Measurements from ENCODE around the gene MMP27. TPM values are rescaled to one million over a fixed set of nuclear protein-coding genes. Genes with fewer than 3 reads are reported as not detected.

Gene MMP27
- total RNA-seq, 1 experiment from 2014 or later, result not detected

- BruUV-seq (replicated peaks), result no TSS peak
- H2AFZ ChIP-seq (ENCODE audit: low read depth, low read length, poor library complexity, severe bottlenecking), result no peak overlapping the region
- H3K9me2 ChIP-seq (ENCODE audit: insufficient read depth), result no peaks in the 10 kb centered on the region
- H3K4me1 ChIP-seq (ENCODE audit: control insufficient read depth in 1 of 2, insufficient read depth in 2 of 2, low read length in 2 of 2), result no peaks in the 10 kb centered on the region
- CTCF ChIA-PET, result interaction anchor here (1.0 kb wide), 1 partner anchor 11 kb away, joined by 3 read pairs; no protein-coding TSS in a partner anchor
- no peaks in the 10 kb centered on the region for H3K9me3 ChIP-seq (ENCODE audit: control insufficient read depth in 1 of 2, insufficient read depth in 1 of 2, low read depth in 1 of 2, low read length in 2 of 2)
- TF ChIP-seq, protein P1, sequence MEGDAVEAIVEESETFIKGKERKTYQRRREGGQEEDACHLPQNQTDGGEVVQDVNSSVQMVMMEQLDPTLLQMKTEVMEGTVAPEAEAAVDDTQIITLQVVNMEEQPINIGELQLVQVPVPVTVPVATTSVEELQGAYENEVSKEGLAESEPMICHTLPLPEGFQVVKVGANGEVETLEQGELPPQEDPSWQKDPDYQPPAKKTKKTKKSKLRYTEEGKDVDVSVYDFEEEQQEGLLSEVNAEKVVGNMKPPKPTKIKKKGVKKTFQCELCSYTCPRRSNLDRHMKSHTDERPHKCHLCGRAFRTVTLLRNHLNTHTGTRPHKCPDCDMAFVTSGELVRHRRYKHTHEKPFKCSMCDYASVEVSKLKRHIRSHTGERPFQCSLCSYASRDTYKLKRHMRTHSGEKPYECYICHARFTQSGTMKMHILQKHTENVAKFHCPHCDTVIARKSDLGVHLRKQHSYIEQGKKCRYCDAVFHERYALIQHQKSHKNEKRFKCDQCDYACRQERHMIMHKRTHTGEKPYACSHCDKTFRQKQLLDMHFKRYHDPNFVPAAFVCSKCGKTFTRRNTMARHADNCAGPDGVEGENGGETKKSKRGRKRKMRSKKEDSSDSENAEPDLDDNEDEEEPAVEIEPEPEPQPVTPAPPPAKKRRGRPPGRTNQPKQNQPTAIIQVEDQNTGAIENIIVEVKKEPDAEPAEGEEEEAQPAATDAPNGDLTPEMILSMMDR (IDR thresholded peaks at IDR 0.05 in 2 of 3, conservative IDR thresholded peaks at IDR 0.05 in 1 of 3; ENCODE audit: borderline replicate concordance in 1 of 3, insufficient read depth in 1 of 3, low read depth in 2 of 3, low read length in 2 of 3), result no peak
- no peak for TF ChIP-seq EGR1 (IDR thresholded peaks at IDR 0.05; ENCODE audit: low read depth)
- no peak for TF ChIP-seq JUND (IDR thresholded peaks at IDR 0.05)
- TF ChIP-seq REST (IDR thresholded peaks at IDR 0.05; ENCODE audit: low read depth), result no peak
- no peak for TF ChIP-seq CEBPB (IDR thresholded peaks at IDR 0.05; ENCODE audit: low read depth)
- no peak for TF ChIP-seq SRF (IDR thresholded peaks at IDR 0.05; ENCODE audit: low read depth)
- TF ChIP-seq RAD21 (IDR thresholded peaks at IDR 0.05; ENCODE audit: low read depth), result no peak
- TF ChIP-seq, protein P2, sequence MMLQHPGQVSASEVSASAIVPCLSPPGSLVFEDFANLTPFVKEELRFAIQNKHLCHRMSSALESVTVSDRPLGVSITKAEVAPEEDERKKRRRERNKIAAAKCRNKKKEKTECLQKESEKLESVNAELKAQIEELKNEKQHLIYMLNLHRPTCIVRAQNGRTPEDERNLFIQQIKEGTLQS (IDR thresholded peaks at IDR 0.05), result no peak
- TF ChIP-seq YY1 (IDR thresholded peaks at IDR 0.05; ENCODE audit: extremely low read depth, insufficient replicate concordance, low read depth, low read length), result no peak
- H3K4me3 ChIP-seq (replicated peaks in 1 of 2; ENCODE audit: low read depth in 1 of 2, low read length in 2 of 2), result no peak overlapping the region
- ATAC-seq (no peak), DNase-seq (ENCODE audit: low read depth, low spot score) (no peak)
- H3K79me2 ChIP-seq (ENCODE audit: insufficient read depth, low read length), result no peaks in the 10 kb centered on the region
- no peaks in the 10 kb centered on the region for H3K27me3 ChIP-seq (ENCODE audit: insufficient read depth, low read length)
- RAD21 ChIA-PET (ENCODE audit: low non-redundant PET in 1 of 2, low total read pairs in 2 of 2, uncharacterized antibody in 2 of 2, unreplicated experiment in 2 of 2), result no interaction called here
- H3K9ac ChIP-seq (ENCODE audit: low read length), result no peak overlapping the region
- intact Hi-C loops (cut with micrococcal nuclease), result no loop called here
- H4K20me1 ChIP-seq (ENCODE audit: insufficient read depth), result no peaks in the 10 kb centered on the region
- H3K27ac ChIP-seq (ENCODE audit: low read depth, low read length), result no peak overlapping the region
- H3K36me3 ChIP-seq (ENCODE audit: control insufficient read depth in 1 of 2, insufficient read depth in 2 of 2, low read length in 2 of 2), result no peaks in the 10 kb centered on the region
- H3K4me2 ChIP-seq (ENCODE audit: low read length), result no peak overlapping the region
- POLR2A ChIA-PET, result no interaction called here
These were observed 27.5 kb downstream of the MMP27 start for GRCh38 chr11:102678022-102678421.
